ENCODE measurements around the gene OCA2.

OCA2 gene

GRCh38 chr15:27833178-27833577 is 265.9 kb downstream of the OCA2 start:
- H3K9ac ChIP-seq (ENCODE audit: low read length) = no peak overlapping the region
- H4K20me1 ChIP-seq (ENCODE audit: insufficient read depth, low read length) = no peaks in the 10 kb centered on the region
- no peaks in the 10 kb centered on the region for H3K9me3 ChIP-seq (replicated peaks; ENCODE audit: insufficient read depth, low read length)
- H2AFZ ChIP-seq (ENCODE audit: low read length) = no peak overlapping the region
- no peak overlapping the region for H3K4me3 ChIP-seq (ENCODE audit: low read length)
- no peaks in the 10 kb centered on the region for H3K79me2 ChIP-seq (ENCODE audit: low read length)
- H3K9me2 ChIP-seq (replicated peaks; ENCODE audit: insufficient read depth, low read length) = no peaks in the 10 kb centered on the region
- H3K27me3 ChIP-seq (replicated peaks; ENCODE audit: insufficient read depth, low read length) = no peaks in the 10 kb centered on the region
- no peak for DNase-seq
- H3K27ac ChIP-seq (ENCODE audit: low read length) = no peak overlapping the region
- H3K36me3 ChIP-seq (replicated peaks; ENCODE audit: insufficient read depth, low read length) = no peaks in the 10 kb centered on the region
- H3K4me1 ChIP-seq (ENCODE audit: low read length) = no peaks in the 10 kb centered on the region
- H3F3A ChIP-seq (ENCODE audit: insufficient read depth, low read length) = no peaks in the 10 kb centered on the region
- no peak overlapping the region for H3K4me2 ChIP-seq (ENCODE audit: low read depth, low read length)
- TF ChIP-seq EZH2 (optimal IDR thresholded peaks at IDR 0.05; ENCODE audit: low read depth, low read length) (no peak), CTCF (IDR thresholded peaks at IDR 0.05; ENCODE audit: low read length) (no peak), EZH2phosphoT487 (IDR thresholded peaks at IDR 0.05; ENCODE audit: low read length) (no peak)

GRCh38 chr15:27832237-27832596 is 266.9 kb downstream of the OCA2 start:
- H3K4me2 ChIP-seq (ENCODE audit: low read depth, low read length) = no peak overlapping the region
- no peak overlapping the region for H3K9ac ChIP-seq (ENCODE audit: low read length)
- H3K36me3 ChIP-seq (replicated peaks; ENCODE audit: insufficient read depth, low read length) = no peaks in the 10 kb centered on the region
- H3K27me3 ChIP-seq (replicated peaks; ENCODE audit: insufficient read depth, low read length) = no peaks in the 10 kb centered on the region
- no peaks in the 10 kb centered on the region for H3K9me2 ChIP-seq (replicated peaks; ENCODE audit: insufficient read depth, low read length)
- no peak overlapping the region for H2AFZ ChIP-seq (ENCODE audit: low read length)
- TF ChIP-seq CTCF (IDR thresholded peaks at IDR 0.05; ENCODE audit: low read length) = no peak
- TF ChIP-seq EZH2 (optimal IDR thresholded peaks at IDR 0.05; ENCODE audit: low read depth, low read length) = no peak
- no peak for TF ChIP-seq EZH2phosphoT487 (IDR thresholded peaks at IDR 0.05; ENCODE audit: low read length)
- no peak overlapping the region for H3K27ac ChIP-seq (ENCODE audit: low read length)
- H3K4me3 ChIP-seq (ENCODE audit: low read length) = no peak overlapping the region
- H4K20me1 ChIP-seq (ENCODE audit: insufficient read depth, low read length) = no peaks in the 10 kb centered on the region
- H3F3A ChIP-seq (ENCODE audit: insufficient read depth, low read length) = no peaks in the 10 kb centered on the region
- no peaks in the 10 kb centered on the region for H3K9me3 ChIP-seq (replicated peaks; ENCODE audit: insufficient read depth, low read length)
- DNase-seq = no peak
- H3K79me2 ChIP-seq (ENCODE audit: low read length) = no peaks in the 10 kb centered on the region
- no peaks in the 10 kb centered on the region for H3K4me1 ChIP-seq (ENCODE audit: low read length)

- Histone ChIP-seq H3K27ac (ENCODE audit: low read length) (no peak overlapping the region), H3K9me2 (replicated peaks; ENCODE audit: insufficient read depth, low read length) (no peaks in the 10 kb centered on the region), H3K27me3 (replicated peaks; ENCODE audit: insufficient read depth, low read length) (no peaks in the 10 kb centered on the region), H4K20me1 (ENCODE audit: insufficient read depth, low read length) (no peaks in the 10 kb centered on the region), H3K36me3 (replicated peaks; ENCODE audit: insufficient read depth, low read length) (no peaks in the 10 kb centered on the region), H2AFZ (ENCODE audit: low read length) (no peak overlapping the region), H3K9ac (ENCODE audit: low read length) (no peak overlapping the region), H3K79me2 (ENCODE audit: low read length) (no peaks in the 10 kb centered on the region), H3F3A (ENCODE audit: insufficient read depth, low read length) (no peaks in the 10 kb centered on the region), H3K4me3 (ENCODE audit: low read length) (no peak overlapping the region), H3K4me1 (ENCODE audit: low read length) (no peaks in the 10 kb centered on the region), H3K4me2 (ENCODE audit: low read depth, low read length) (no peak overlapping the region), H3K9me3 (replicated peaks; ENCODE audit: insufficient read depth, low read length) (no peaks in the 10 kb centered on the region)
- DNase-seq = no peak
- no peak for TF ChIP-seq CTCF (IDR thresholded peaks at IDR 0.05; ENCODE audit: low read length)
- TF ChIP-seq EZH2 (optimal IDR thresholded peaks at IDR 0.05; ENCODE audit: low read depth, low read length) = no peak
- no peak for TF ChIP-seq EZH2phosphoT487 (IDR thresholded peaks at IDR 0.05; ENCODE audit: low read length)
These were observed 267.5 kb downstream of the OCA2 start for GRCh38 chr15:27831384-27832236.
